CD4-positive, alpha-beta T cell treated with Interferon gamma for 1 hour (primary cell): Measurements from ENCODE around the gene CYB5R2.

Experiments used
- DNase-seq: peaks from one replicate; pipeline ENCODE4 v3.0.0-alpha.2; 2020

The CYB5R2 gene

DNA sequence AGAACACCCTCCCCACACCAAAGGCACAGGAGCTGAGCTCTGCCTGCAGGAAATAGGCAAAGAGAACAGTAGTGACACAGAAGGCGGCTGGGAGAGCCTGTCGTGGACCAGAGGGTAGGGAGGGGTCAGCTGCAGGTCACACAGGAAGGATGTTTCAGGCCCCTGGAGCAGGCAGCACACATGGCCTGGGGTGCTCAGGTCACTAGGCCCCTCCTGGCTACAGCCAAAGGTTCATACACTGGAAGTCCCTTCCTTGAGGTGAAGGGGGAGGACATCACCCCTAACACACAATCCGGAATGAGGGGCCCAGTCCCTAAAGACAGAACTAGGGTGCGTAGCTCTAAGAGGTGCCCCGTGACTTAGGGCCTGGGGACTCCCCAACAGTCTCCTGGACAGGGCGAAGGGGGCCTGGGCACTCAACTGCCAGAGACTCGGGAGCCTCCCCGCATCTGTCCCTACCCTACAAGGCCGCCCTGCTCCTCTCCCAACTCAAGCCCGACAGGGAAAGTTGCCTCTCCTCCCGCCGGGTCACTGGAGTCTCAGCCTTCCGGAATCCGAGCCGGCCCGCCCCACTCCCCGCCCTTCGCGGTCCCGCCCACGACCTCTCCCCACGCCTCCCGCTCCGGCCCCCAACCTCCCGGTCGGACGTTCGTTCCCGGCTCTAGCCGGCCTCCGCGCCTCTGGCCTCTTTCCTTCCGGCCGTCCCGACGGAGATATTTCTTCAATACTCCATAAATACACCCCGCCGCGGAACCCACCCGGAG lies at the start of gene CYB5R2:
Gene CYB5R2 (minus strand): TSS at position 541 of the 764 bp plus-strand sequence. CDS start 675 bp downstream, outside the sequence.
- DNase-seq = no peak

DNA sequence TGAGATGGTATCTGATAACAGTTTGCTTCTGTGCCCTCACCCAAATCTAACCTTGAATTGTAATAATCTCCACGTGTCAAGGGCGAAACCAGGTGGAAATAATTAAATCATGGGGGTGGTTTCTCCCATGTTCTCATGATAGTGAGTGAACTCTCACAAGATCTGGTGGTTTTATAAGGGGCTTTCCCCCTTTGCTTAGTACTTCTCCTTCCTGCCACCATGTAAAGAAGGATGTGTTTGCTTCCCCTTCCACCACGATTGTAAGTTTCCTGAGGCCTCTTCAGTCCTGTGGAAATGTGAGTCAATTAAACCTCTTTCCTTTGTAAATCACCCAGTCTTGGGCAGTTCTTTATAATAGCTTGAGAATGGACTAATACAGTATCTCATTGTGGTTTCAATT lies 41.5 kb upstream of the CYB5R2 start:
- DNase-seq = no peak

DNA sequence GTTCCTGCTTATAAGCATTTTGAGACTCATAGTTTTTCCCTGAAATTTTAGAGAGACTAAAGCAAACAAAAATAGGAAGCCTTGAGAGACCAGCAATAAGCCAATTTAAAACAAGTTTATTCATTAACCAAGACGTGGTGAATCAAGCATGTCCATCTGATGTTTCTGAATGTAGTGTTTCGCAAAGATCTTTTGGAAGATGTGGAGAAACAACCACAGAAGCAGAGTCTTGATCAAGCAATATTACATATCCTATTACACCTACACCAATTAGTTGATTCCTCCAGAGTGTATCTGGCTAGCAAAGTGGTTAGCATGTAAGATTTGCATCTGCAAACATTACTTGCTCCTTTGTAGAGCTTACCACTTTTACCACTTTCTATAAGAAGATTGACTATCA lies 33.1 kb upstream of the CYB5R2 start, which contains the start of gene OVCH2:
Gene OVCH2 (minus strand): TSS at position 101 of the 400 bp plus-strand sequence. CDS start 83 bp downstream, at position 18.
- DNase-seq = no peak

DNA sequence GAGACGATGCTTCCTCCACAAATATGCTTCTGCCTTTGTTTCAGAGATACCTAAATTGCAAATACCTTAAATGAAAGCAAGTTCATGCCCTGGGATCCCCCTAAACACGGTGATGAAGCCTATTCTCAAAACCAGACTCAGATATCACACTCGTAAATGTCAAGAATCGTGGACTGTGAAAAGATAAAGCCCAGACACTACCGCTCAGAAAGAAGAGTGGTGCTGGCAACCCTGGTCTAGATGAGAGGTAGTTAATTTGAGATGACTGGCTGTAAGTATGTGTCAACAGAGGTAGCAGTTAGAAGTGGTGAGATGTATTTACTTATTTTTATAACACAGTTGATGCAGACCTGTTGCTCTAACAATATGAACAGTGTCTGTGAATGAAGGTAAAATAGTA lies 30.4 kb upstream of the CYB5R2 start:
- no peak for DNase-seq

DNA sequence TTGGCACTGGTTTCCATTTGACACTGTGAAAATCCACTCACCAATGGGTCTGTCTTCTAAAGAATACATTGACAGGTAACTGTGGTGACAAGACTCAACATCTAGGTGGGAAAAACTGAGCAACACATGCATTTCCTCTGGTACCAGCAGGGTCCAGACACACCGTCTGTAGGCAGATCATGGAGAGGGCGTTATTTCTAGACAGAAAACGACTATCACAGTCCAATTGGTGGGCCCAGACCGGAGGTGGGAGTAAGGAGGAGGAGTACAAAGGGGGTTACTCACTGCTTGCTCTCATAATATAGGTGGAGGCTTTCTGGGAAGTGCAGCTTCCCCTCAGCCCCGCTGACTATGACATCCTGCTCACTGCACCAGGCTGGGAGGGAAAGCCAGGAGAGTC lies 23.1 kb upstream of the CYB5R2 start:
- DNase-seq = no peak

DNA sequence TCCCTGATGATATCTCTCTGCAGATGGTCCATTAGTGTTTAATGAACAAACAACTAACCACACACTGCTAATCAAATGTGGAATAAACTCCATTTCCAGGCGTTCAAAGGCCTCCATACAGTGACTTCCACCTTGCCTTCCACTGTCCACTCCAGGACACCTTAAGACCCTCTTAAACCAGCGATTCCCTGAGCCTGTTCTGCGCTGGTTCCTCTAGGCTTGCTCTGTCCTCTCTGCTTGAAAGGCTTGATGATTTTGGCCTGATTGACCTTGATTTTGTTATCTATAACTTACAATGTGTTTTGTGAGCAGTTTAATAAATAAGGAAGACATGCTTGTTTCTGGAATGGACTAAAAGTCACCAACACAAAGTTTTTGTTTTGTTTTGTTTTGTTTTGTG lies 20.9 kb upstream of the CYB5R2 start:
- no peak for DNase-seq

DNA sequence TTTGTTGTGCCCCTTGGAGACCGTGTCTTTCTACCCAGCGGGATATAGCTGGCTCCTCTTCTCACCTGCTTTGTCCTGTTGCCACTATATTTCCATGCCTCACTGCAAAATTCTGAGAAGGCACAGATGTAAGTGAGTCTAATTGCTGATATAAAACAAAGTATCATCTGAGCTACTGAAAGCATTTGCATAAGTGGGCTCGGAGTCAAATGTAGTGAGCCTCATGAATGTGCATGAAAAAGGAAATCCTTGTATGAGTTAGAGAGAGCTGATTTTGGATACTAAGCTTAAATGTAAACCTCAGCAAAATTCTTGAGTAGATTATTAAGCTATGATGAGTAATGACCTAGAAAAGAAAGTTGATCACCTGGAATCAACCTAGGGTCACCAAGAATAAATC lies 19.1 kb upstream of the CYB5R2 start:
- DNase-seq = no peak

DNA sequence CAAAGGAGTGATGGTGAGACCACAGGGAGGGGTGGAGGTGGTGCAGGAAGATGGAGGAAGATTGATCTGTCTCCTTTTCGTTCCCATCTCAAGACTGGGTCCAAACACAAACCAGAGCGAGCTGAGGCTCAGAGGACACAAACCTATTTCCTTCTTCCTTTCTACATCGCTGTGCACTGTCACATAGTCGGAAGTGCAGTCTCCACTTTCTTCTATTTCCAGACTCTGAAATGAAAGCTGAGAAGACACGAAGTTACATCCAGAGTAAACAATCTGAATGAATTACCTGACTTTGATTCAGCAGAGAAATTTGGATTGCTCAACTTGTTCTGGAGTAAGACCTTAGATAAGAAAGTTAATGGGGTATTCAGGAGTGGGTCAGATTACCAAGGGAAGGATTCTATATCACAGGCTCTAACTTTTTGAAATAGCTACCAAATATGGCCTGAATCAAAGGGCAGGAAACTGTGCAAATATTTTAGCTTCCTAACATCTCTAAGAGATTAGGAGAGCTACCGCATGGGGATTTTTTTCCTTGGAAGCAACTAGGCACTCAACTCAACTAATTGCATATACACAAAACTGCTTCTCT lies 18.6 kb upstream of the CYB5R2 start:
- DNase-seq = no peak

DNA sequence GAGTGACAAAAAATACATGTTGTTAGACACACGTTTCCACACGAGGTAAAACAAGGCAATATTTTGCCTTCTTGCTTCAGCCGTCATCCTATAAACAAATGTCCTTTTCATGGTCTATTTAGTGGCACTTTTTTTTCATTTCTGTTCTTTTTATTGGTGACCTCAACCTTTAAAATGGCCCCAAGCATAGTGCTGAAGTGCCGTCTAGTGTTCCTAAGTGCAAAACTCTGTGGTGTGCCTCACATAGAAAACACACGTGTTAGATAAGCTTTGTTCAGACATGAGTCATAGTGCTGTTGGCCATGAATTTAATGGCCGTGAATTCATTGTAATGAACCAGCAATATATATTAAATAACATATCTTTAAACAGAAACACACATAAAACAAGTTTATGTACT lies 17.3 kb upstream of the CYB5R2 start:
- no peak for DNase-seq

DNA sequence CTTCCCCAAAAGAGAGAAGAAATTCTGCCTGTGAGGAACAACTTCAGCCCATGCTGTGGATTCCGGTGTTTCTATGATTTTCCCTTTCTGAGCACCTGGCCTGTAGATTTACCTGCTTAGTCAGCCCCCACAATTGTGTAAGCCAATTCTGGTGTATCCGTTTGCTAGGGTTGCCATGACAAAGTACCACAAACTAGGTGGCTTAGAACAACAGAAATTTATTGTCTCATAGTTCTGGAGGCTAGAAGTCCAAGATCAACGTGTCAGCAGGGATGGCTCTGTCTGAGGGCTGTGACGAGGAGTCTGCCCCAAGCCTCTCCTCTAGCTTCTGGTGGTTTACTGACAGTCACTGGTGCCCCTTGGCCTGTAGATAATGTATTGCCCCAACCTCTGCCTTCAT lies 15.9 kb upstream of the CYB5R2 start:
- DNase-seq = no peak

DNA sequence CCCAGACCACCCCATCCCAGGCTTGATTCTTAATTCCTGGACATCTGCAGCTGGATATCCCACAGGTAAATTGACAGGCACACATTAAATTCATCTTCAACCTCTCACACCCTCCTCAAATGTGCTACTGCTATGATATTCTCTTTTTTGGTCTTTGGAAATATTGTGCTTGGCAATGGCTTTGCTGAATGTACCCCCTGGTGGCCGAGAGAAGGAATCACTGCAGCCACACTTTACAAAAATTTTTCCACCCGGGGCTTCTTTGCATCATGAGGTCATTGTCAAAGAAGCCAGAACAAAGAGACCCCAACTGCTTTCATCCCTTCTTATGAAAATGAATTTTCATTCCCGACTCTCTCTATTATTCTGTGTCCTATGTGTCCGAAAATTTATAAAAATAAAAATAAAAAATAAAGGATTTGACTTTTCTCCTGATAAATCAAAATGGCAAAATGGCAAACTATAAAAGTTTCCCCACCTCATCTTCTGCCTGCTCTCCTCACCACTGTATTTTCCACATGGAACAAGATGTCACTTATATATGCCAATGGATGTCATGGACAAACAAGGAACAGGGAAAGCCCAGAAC lies 15.0 kb upstream of the CYB5R2 start:
- no peak for DNase-seq

DNA sequence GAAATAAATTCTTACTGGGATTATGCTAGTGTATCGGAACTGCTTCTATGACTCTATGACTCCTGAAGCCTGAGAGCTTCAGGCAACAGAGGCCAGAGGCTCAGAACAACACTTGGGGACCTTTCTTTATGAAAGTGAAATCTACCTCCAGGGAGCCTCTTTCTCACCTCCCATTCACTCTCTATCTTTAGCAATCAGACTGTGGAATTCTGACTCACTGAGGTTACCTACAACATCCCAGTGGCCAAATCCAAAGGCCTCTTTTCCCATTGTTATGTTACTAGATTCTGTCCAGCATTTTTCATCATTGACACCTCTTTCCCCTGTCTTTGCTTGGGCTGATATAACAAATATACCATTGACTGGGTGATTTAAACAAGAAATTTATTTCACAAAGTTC lies 14.1 kb upstream of the CYB5R2 start:
- DNase-seq = no peak

DNA sequence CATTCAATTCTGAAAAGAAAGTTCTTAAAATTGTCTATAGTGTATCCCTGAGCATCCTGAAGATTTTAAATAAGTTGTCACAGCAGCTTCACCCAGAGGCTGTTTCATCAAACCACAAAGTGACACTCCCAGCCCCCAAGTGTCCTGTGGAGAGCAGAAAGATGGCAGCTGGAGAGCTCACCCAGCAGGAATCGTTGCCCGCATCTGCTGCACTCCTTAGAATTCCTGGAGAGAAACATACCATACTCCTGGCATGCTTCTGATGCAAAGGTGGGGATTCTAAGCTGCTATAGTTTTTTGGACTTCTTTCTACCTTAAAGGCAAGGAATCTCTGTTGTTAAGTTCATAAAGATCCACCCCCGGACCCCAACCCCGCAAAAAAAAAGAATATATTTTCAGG lies 13.5 kb upstream of the CYB5R2 start:
- DNase-seq = no peak

DNA sequence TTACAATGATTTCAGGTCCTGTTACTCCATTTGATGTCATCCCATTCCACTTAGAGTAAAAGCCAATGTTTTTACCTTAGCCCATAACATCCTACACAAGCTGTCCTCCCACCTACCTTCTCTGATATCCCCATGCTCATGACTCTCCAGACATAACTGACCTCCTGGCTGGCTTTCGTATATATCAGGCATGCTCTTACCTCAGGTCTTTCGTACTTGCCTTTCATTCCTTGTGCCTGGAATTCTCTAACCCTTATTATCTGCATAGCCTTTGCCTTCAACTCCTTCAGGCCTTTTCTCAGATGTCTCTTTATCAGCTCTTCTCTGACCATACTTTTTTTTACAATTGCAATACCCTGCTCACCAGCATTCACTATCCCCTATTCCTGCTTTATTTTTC lies 10.3 kb upstream of the CYB5R2 start:
- DNase-seq = no peak

DNA sequence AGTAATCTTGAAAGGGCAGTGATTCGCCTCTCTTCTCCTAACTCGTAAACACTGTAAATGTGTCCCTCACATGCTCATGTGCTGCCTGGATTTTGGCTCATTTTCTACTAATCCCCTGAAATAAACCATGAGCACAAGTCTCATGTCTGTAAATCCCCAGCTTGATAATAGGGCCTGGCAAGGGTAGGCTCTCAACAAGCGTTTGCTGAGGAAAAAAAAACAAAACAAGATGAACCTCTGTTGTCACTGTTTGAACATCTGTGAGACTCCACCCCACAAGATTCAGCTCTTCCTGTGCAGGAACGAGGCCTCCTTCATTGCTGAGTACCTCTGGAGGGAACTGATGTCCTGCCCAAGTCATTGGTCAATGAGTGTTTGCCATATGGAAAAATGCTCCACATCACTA lies 4.5 kb upstream of the CYB5R2 start:
- no peak for DNase-seq

DNA sequence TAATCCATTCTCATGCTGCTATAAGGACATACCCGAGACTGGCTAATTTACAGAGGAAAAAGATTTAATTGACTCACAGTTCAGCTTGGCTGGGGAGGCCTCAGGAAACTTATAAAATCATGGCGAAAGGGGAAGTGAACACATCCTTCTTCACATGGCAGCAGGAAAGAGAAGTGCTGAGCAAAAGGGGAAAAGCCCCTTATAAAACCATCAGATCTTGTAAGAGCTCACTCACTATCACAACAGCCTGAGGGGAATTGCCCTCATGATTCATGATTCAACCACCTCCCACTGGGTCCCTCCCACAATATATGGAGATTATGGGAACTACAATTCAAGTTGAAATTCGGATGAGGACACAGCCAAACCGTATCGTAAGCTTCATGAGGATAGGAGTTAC lies 3.8 kb upstream of the CYB5R2 start:
- no peak for DNase-seq

DNA sequence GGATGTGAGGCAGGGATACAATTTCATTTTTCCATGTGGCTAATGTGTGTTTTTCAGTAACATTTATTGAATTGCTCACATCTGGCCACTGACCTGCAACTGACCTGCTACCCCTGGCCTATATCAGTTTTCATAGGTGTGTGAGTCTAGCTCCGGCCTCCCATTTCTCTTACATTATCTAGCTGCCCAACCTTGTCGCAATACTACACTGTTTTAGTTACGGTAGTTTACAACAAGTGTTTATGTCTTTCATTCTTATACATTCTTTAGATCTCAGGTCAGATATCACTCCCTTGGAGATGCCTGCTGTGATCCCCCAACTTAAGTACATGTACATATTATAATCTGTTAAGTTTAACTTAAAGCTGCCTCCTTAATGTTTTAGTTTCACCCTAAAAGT lies 2.3 kb upstream of the CYB5R2 start:
- DNase-seq = no peak

DNA sequence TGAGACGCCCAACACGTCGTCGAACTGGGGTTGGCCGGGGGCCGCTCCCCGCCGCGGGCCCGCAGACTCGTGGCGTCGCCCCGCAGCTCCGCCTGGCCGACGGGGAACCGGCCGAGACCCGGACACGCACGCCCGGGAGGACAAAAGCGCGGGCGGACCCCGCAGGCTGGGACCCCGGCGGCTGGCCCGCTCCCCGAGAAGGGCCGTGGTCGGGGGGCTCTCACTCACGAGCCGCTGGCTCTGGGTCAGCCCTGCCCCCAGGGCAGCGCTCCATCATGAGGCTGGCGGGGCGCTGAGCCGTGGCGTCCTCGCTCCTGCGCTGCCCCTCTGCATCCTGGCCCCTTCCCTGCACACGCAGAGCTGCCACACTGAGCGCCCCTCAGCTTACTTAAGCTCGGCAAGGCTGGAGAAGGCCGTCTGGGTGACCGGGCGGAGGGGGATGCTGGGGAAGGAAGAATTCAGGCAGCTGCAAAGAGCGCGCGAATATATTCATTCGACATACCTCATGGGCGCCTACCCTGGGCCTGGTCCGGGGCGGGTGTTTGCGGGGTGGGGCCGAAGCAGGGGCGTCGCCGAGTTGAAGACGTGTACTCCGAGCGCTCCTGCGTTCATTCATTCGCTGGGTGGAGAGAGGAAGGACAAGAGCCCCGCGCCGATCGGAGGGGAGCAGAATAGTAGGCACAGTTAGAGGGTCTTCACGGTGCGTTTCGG lies 579 bp upstream of the CYB5R2 start:
- DNase-seq = no peak

DNA sequence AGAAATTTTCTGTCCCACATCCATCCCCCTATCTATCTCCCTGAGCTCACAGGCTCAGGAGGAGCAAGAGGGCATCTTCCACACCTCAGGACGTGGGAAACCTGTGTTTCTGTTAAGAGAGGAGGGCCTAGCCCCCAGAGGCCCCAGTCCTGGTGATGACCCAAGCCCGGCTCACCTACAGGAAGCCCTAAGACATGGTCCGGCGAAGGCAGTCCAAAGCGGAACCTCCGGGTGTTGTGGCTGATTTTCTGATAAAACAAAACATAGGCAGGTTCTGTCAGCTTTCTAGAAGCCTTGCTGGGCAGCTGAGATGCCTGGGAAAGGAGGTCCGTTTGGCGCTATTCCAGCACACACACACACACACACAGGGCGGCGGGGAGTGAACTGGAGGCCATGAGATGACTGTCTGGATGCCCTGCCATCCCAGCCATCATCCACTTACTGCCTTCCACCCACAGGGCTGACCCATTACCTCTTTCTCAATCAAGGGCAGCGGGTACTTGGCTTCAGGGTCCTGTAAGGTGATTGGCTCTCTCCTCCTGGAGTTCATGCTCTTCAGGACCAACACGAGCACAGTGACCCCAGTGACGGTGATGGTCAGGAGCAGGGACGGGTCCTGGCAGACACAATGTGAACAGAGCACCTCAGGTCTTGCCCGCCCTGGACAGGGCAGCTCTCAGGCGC lies 882 bp downstream of the CYB5R2 start:
- DNase-seq = no peak

DNA sequence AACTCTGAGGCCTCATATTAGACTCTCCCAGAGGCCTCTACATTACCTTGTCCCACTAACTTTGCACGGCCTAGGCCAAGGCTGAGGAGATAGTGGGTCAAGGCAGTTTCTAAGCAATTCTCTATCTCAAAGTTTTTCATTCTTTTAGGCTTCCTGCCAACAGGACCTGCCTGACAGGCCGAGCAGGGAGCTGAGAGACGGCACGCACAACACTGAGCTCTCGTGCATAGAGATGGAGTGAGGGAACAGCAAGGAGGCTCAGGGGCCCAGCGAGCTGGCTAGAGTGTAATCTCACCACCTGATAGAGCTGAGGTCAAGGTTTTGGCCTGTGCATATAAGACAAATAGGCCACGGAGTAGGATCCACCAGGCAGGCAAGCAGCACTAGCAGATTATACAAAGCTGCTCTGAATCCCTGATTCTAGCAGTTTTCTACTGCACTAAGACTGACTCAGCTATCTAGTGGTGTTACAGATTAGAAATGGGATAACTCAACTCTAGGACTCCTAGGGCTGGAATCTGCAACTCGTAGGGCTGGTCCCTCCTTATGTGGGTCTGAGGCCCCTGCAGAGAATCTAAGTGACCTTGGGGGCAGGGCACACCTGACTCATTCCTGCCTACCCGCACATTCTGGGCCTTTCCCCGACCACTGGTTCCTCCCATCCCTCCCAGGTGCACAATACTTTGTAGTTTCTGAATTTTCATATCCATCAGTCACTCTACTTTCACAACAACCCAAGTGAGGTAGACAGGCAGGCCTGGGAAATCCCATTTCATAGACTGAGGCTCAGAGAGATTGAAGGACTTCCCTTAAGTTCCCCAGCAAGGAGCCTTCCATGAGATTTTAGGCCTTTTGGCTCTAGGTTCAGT lies 1.7 kb downstream of the CYB5R2 start:
- DNase-seq = no peak

DNA sequence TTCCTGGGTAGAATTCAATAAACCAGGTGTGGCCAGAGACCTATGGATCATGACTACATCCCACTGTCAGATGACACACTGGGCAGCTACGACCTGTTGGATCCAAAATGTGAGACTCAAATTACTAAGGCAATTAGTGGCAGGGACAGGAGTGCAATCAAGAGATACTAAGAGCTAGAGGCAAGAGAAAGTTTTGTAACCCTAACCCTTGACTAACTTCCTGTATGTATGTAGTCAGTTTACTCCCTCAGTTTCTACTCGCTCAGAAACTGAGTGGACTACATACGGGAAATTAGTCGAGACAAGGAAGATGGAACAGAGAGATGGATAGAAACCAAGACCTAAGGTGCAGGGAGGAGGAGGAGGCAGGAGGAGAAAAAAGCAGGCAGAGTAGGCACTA lies 2.7 kb downstream of the CYB5R2 start:
- DNase-seq = no peak

DNA sequence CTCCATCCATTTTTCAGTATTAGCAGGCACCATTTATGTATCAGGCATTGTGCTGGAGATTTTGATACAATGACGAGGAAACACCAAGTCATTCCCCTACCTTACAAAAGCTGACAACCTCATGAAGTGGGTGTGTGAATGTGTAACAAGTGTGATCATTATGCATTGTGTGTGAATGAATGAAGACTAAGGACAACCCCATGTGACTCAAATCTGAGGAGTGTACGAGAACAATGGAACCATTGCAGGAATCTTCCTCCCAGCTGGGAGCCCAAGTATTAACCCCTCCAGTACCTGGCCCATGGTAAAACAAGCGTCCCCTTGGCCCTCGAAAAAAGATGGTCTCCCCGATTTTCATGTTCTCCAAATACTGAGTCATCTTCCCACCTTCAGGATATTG lies 4.4 kb downstream of the CYB5R2 start:
- no peak for DNase-seq
